Measurements from ENCODE around the gene SUCNR1. TPM values are rescaled to one million over a fixed set of nuclear protein-coding genes. Genes with fewer than 3 reads are reported as not detected.
A peak's percentile ranks its signal among the peaks of the same experiment; 100 is the strongest.
"Not testable (repeated sequence)": the region's sequence is repeated elsewhere in the genome, so short reads cannot be mapped to it uniquely, and the experiment has no call there.

The SUCNR1 gene
- total RNA-seq, 8 experiments from 2014 or later: 0.09 to 40.7 (median 0.24) TPM; not detected in 1

- Histone ChIP-seq H3K4me3 (no peak overlapping the region), H3K4me1 (replicated peaks in 1 of 2) (no peaks in the 10 kb centered on the region), H3K27ac (no peak overlapping the region)
- no peak for ATAC-seq (replicated peaks in 6 of 8)
- in situ Hi-C loops (cut with MboI; ENCODE audit: low pct_unique_long_range_greater_than_20kb in 2 of 9, low sequenced_read_pairs in 9 of 9, unreplicated experiment in 9 of 9): no loop called here
- WGBS, 10 experiments: 0 to 91% (median 33%) methylated on average over 1 of the region's 1 CpG; no CpG with 5 or more reads in 3 of the 10 experiments
Measured at GRCh38 chr3:151879037-151879436, 5.6 kb downstream of the SUCNR1 start.

DNA sequence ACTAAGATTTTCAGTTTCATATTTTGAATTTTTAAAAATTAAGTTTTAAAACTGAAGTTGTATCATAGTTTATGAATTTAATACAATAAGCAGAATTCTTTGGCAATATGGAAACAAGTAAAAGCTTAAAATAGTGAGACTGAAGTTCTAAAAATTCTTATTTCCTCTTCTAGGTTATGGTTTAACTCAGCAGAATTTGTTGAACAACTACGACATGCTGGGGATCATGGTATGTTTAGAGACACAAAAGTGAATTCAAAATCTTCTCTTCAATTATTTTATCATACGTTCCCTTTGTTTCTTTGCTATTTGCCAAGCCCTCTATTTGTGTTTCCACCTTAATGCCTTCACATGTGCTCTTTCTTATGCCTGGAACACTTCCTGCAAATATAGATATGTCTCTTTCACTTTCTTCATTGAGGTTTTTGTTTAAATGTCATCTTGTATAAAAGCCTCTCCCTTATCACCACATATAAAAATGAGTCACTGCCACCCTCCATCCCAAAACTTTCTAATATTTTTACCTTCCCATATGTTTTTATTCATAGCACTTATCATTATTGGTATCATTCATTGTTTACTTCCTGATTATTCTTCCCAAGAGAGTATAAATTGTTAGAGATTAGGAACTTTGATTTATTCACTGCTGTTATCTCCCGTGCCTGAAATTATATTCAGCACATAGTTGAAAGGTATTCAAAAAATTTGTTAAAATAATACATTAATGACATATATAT lies 6.4 kb downstream of the SUCNR1 start:
- no peak for ATAC-seq (replicated peaks in 6 of 8)
- WGBS, 10 experiments: 44 to 100% (median 84%) methylated on average over 1 to 3 of the region's 3 CpGs

DNA sequence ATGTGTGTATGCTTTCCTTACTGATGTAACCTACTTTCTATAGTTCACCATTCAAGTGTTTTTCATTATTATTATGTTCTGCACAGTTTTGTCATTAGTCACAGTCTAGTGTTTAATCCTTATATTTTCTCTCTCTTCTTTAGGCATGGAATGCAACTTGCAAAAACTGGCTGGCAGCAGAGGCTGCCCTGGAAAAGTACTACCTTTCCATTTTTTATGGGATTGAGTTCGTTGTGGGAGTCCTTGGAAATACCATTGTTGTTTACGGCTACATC lies 6.9 kb downstream of the SUCNR1 start:
- no peak for ATAC-seq (replicated peaks in 6 of 8)
- in situ Hi-C loops (cut with MboI; ENCODE audit: low pct_unique_long_range_greater_than_20kb in 2 of 9, low sequenced_read_pairs in 9 of 9, unreplicated experiment in 9 of 9): no loop called here
- Histone ChIP-seq H3K4me1 (replicated peaks in 1 of 2) (no peaks in the 10 kb centered on the region), H3K4me3 (no peak overlapping the region), H3K27ac (no peak overlapping the region)
- WGBS, 10 experiments: 43 to 100% (median 94%) methylated on average over 1 to 2 of the region's 2 CpGs; no CpG with 5 or more reads in 5 of the 10 experiments

More for the DNA sequence above, 6.4 kb downstream of the SUCNR1 start:
- in situ Hi-C loops (cut with MboI; ENCODE audit: low pct_unique_long_range_greater_than_20kb in 2 of 9, low sequenced_read_pairs in 9 of 9, unreplicated experiment in 9 of 9): no loop called here
- no peak overlapping the region for H3K4me3 ChIP-seq
- no peak overlapping the region for H3K27ac ChIP-seq
- H3K4me1 ChIP-seq (replicated peaks in 1 of 2): no peaks in the 10 kb centered on the region

- no peak overlapping the region for H3K4me3 ChIP-seq
- in situ Hi-C loops (cut with MboI; ENCODE audit: low pct_unique_long_range_greater_than_20kb in 2 of 9, low sequenced_read_pairs in 9 of 9, unreplicated experiment in 9 of 9): no loop called here
- no peak overlapping the region for H3K27ac ChIP-seq
- ATAC-seq (replicated peaks in 6 of 8): no peak
- no peaks in the 10 kb centered on the region for H3K4me1 ChIP-seq (replicated peaks in 1 of 2)
- 64 to 97% (median 90%) methylated on average over 2 to 6 of the region's 6 CpGs; no CpG with 5 or more reads in 2 of the 10 experiments for WGBS, 10 experiments
Measured at GRCh38 chr3:151881137-151881536, 7.7 kb downstream of the SUCNR1 start.

- H3K4me1 ChIP-seq (replicated peaks in 1 of 2); H3K27ac ChIP-seq; H3K4me3 ChIP-seq; ATAC-seq (replicated peaks in 6 of 8); in situ Hi-C loops (cut with MboI; ENCODE audit: low pct_unique_long_range_greater_than_20kb in 2 of 9, low sequenced_read_pairs in 9 of 9, unreplicated experiment in 9 of 9): not testable (repeated sequence)
- 70 to 100% (median 100%) methylated on average over 1 to 2 of the region's 3 CpGs; no CpG with 5 or more reads in 6 of the 10 experiments for WGBS, 10 experiments
Measured at GRCh38 chr3:151885397-151885796, 12.0 kb downstream of the SUCNR1 start.

GRCh38 chr3:151887450-151888211 lies 14.2 kb downstream of the SUCNR1 start:
- WGBS, 10 experiments: no CpG with 5 or more reads among the region's 3 CpGs
- in situ Hi-C loops (cut with MboI; ENCODE audit: low pct_unique_long_range_greater_than_20kb in 2 of 9, low sequenced_read_pairs in 9 of 9, unreplicated experiment in 9 of 9); ATAC-seq (replicated peaks in 6 of 8); H3K4me1 ChIP-seq (replicated peaks in 1 of 2); H3K27ac ChIP-seq; H3K4me3 ChIP-seq: not testable (repeated sequence)

DNA sequence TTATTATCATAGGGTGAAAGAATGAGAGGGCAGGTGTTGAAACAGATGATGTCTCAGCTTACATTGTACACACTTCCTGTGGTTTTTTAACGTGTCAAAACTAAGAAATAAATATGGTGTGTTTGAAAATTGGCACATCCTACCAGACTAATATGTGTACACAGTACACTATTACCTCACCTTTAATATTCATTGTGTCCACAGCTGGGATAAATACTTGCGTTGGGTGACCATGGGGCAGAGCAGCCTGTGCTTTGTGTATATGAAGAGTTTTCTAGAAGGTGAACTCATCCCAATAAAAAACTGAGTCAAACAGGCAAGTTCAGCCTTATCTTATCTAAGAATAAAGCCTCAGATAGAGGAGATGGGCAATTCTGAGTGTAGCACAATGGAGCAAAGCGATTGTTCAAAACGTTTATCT lies 17.3 kb downstream of the SUCNR1 start:
- Histone ChIP-seq H3K27ac (no peak overlapping the region), H3K4me1 (replicated peaks in 1 of 2) (no peaks in the 10 kb centered on the region)
- in situ Hi-C loops (cut with MboI; ENCODE audit: low pct_unique_long_range_greater_than_20kb in 2 of 9, low sequenced_read_pairs in 9 of 9, unreplicated experiment in 9 of 9): no loop called here

DNA sequence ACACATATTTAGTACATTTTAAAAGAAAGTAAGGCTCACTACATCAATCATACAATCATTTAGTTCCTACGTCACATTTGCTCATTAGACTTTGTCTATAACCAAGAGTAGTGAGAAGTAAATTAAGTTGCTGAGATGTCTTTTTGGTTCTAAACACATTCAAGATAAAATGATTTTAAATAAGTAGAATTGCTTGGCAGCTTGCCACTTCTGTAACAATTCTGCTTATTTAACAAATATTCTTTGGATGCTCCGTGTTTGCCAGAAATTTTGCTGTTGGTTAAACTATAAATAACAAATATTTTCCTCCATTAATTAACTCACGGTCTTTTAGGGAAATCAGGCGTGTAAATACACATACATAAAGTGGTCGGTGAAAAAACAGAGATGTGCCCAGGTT lies 18.3 kb downstream of the SUCNR1 start:
- in situ Hi-C loops (cut with MboI; ENCODE audit: low pct_unique_long_range_greater_than_20kb in 2 of 9, low sequenced_read_pairs in 9 of 9, unreplicated experiment in 9 of 9): no loop called here
- no peak for ATAC-seq (replicated peaks in 6 of 8)
- no peak overlapping the region for H3K27ac ChIP-seq
- WGBS, 10 experiments: 64 to 100% (median 91%) methylated on average over 1 to 5 of the region's 5 CpGs
- H3K4me1 ChIP-seq (replicated peaks in 1 of 2): no peaks in the 10 kb centered on the region
- no peak overlapping the region for H3K4me3 ChIP-seq

More for the DNA sequence above, 17.3 kb downstream of the SUCNR1 start:
- no peak overlapping the region for H3K4me3 ChIP-seq
- ATAC-seq (replicated peaks in 6 of 8): peak in 1 of 8 experiments; percentile 8
- 86 to 100% (median 89%) methylated on average over 3 to 4 of the region's 4 CpGs; no CpG with 5 or more reads in 2 of the 10 experiments for WGBS, 10 experiments

DNA sequence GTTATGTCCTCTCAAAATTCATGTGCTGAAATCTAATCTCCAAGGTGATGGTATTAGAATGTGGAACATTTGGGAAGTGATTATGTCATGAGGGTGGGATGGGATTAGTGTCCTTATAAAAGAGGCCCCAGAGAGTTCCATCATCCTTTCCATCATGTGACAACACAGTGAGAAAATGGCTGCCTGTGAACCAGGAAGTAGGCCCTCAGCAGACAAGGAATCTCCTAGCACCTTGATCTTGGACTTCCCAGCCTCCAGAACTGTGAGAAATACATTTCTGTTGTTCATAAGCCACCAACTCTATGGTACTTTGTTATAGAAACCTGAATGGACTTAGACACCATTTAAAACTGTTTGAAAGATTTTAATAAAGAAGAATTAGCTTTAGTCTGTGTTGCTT lies 20.8 kb downstream of the SUCNR1 start:
- no peak overlapping the region for H3K4me3 ChIP-seq
- no peak overlapping the region for H3K27ac ChIP-seq
- in situ Hi-C loops (cut with MboI; ENCODE audit: low pct_unique_long_range_greater_than_20kb in 2 of 9, low sequenced_read_pairs in 9 of 9, unreplicated experiment in 9 of 9): no loop called here
- ATAC-seq (replicated peaks in 6 of 8): no peak
- no peaks in the 10 kb centered on the region for H3K4me1 ChIP-seq (replicated peaks in 1 of 2)

- WGBS, 10 experiments: 24 to 71% (median 43%) methylated on average over 1 to 4 of the region's 4 CpGs; no CpG with 5 or more reads in 1 of the 10 experiments
- H3K4me3 ChIP-seq: no peak overlapping the region
- in situ Hi-C loops (cut with MboI; ENCODE audit: low pct_unique_long_range_greater_than_20kb in 2 of 9, low sequenced_read_pairs in 9 of 9, unreplicated experiment in 9 of 9): no loop called here
- no peak overlapping the region for H3K27ac ChIP-seq
- ATAC-seq (replicated peaks in 6 of 8): no peak
- no peaks in the 10 kb centered on the region for H3K4me1 ChIP-seq (replicated peaks in 1 of 2)
Measured at GRCh38 chr3:151895478-151896241, 22.2 kb downstream of the SUCNR1 start.

GRCh38 chr3:151896246-151897012 lies 23.0 kb downstream of the SUCNR1 start:
- in situ Hi-C loops (cut with MboI; ENCODE audit: low pct_unique_long_range_greater_than_20kb in 2 of 9, low sequenced_read_pairs in 9 of 9, unreplicated experiment in 9 of 9): no loop called here
- peak in 3 of 8 experiments; percentile 51 to 66 (median 62) for ATAC-seq (replicated peaks in 6 of 8)
- H3K27ac ChIP-seq: no peak overlapping the region
- WGBS, 10 experiments: 39 to 100% (median 85%) methylated on average over 1 to 4 of the region's 4 CpGs; no CpG with 5 or more reads in 1 of the 10 experiments
- H3K4me3 ChIP-seq: no peak overlapping the region
- H3K4me1 ChIP-seq (replicated peaks in 1 of 2): no peaks in the 10 kb centered on the region

DNA sequence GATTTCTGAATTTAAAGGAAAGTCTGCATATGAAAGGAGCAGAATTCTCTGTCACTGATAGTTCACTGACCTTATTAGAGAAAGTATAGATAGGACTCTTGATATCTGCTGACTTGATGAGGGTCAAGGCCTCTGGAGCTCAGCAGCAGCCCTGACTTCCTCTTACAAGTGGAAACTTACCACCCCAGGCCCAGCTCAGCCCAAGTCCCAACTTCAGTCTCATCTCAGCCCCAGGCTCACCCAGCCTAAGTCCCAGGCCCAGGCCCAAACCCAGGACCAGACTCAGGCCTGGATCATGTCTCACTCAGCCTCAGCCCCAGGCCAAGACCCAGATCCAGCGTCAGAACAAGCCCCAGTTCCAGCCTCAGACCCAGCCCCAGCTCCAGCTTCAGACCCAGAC lies 24.7 kb downstream of the SUCNR1 start:
- in situ Hi-C loops (cut with MboI; ENCODE audit: low pct_unique_long_range_greater_than_20kb in 2 of 9, low sequenced_read_pairs in 9 of 9, unreplicated experiment in 9 of 9); H3K4me1 ChIP-seq (replicated peaks in 1 of 2); H3K27ac ChIP-seq; H3K4me3 ChIP-seq; ATAC-seq (replicated peaks in 6 of 8): not testable (repeated sequence)
- no CpG with 5 or more reads among the region's 1 CpG for WGBS, 10 experiments

All from motor neuron (in vitro differentiated cells).